Loucy (cell line): ENCODE measurements around the gene PCNP.

Experiments
- H2AFZ ChIP-seq: fragments of 200-600 bp; sonication (generic); 2 replicates; pipeline ENCODE4 v1.6.0; 2016; ENCODE audit warnings: antibody characterized with exemption, mild to moderate bottlenecking, low read length, moderate library complexity
- H3F3A ChIP-seq: fragments of 200-600 bp; 2 replicates; pipeline ENCODE4 v1.6.0; 2016; ENCODE audit warnings: antibody characterized with exemption, low read depth, mild to moderate bottlenecking
- H3K27me3 ChIP-seq: fragments of 200-600 bp; sonication (generic); 2 replicates; pipeline ENCODE4 v1.6.1; 2014; ENCODE audit warnings: low read length, mild to moderate bottlenecking; ENCODE audit not compliant: insufficient read depth, poor library complexity, severe bottlenecking
- H3K36me3 ChIP-seq: fragments of 200-600 bp; sonication (generic); 2 replicates; pipeline ENCODE4 v1.6.1; 2016; ENCODE audit warnings: low read length; ENCODE audit not compliant: insufficient read depth
- H3K4me1 ChIP-seq: fragments of 200-600 bp; sonication (generic); 2 replicates; pipeline ENCODE4 v1.5.1; 2014; ENCODE audit warnings: low read length, mild to moderate bottlenecking; ENCODE audit not compliant: insufficient read depth, poor library complexity, severe bottlenecking
- H3K4me2 ChIP-seq: fragments of 200-600 bp; sonication (generic); 2 replicates; pipeline ENCODE4 v1.6.0; 2014; ENCODE audit warnings: antibody characterized with exemption, low read length, low read depth, mild to moderate bottlenecking; ENCODE audit not compliant: poor library complexity, severe bottlenecking
- H3K4me3 ChIP-seq: fragments of 200-600 bp; sonication (generic); 2 replicates; pipeline ENCODE4 v1.5.1; 2014; ENCODE audit warnings: low read length, mild to moderate bottlenecking, mixed read lengths; ENCODE audit not compliant: poor library complexity, severe bottlenecking
- H3K79me2 ChIP-seq: fragments of 200-600 bp; sonication (generic); 2 replicates; pipeline ENCODE4 v1.6.1; 2014; ENCODE audit warnings: low read length; ENCODE audit not compliant: insufficient read depth
- H3K9ac ChIP-seq: fragments of 200-600 bp; sonication (generic); 2 replicates; pipeline ENCODE4 v1.6.0; 2014; ENCODE audit warnings: mild to moderate bottlenecking, low read depth, low read length, moderate library complexity; ENCODE audit not compliant: poor library complexity, severe bottlenecking
- H3K9me2 ChIP-seq: fragments of 200-600 bp; sonication (generic); replicated peaks from 2 replicates; pipeline ENCODE4 v1.6.1; 2016; ENCODE audit warnings: low read depth, low read length, mixed read lengths
- H3K9me3 ChIP-seq: fragments of 200-600 bp; sonication (generic); 2 replicates; pipeline ENCODE4 v1.6.1; 2014; ENCODE audit warnings: mild to moderate bottlenecking, antibody characterized with exemption, low read length, low read depth; ENCODE audit not compliant: insufficient read depth
- H4K20me1 ChIP-seq: fragments of 200-600 bp; sonication (generic); 2 replicates; pipeline ENCODE4 v1.6.0; 2014; ENCODE audit warnings: antibody characterized with exemption, low read length, mild to moderate bottlenecking; ENCODE audit not compliant: insufficient read depth, poor library complexity, severe bottlenecking
- CTCF ChIP-seq: fragments of 200-600 bp; sonication (generic); conservative IDR thresholded peaks from 2 replicates; pipeline ENCODE4 v1.5.1; 2014; ENCODE audit warnings: mild to moderate bottlenecking, antibody characterized with exemption, low read length
- EZH2phosphoT487 ChIP-seq: fragments of 200-600 bp; IDR thresholded peaks from 2 replicates; pipeline ENCODE4 v1.6.1; 2018; ENCODE audit warnings: antibody characterized with exemption, mild to moderate bottlenecking, moderate library complexity, borderline replicate concordance

The PCNP gene

GRCh38 chr3:101632586-101632985, 58.6 kb downstream of the PCNP start:
- H3K9me2 ChIP-seq: no peaks in the 10 kb centered on the region
- no peaks in the 10 kb centered on the region for H3K9me3 ChIP-seq
- TF ChIP-seq EZH2phosphoT487 (no peak), CTCF (no peak)
- peak overlapping the region; percentile 12; the same call in 1 of the 2 replicates for H2AFZ ChIP-seq
- H3K79me2 ChIP-seq: no peaks in the 10 kb centered on the region
- H3F3A ChIP-seq: no peaks in the 10 kb centered on the region
- no peak overlapping the region for H3K4me2 ChIP-seq
- H3K36me3 ChIP-seq: no peaks in the 10 kb centered on the region
- H4K20me1 ChIP-seq: no peaks in the 10 kb centered on the region
- H3K4me1 ChIP-seq: no peaks in the 10 kb centered on the region
- H3K4me3 ChIP-seq: no peak overlapping the region
- H3K27me3 ChIP-seq: no peaks in the 10 kb centered on the region
- H3K9ac ChIP-seq: no peak overlapping the region

GRCh38 chr3:101633186-101633585, 59.2 kb downstream of the PCNP start:
- Histone ChIP-seq H3F3A (no peaks in the 10 kb centered on the region), H3K4me2 (no peak overlapping the region), H3K4me1 (no peaks in the 10 kb centered on the region), H3K27me3 (no peaks in the 10 kb centered on the region), H4K20me1 (no peaks in the 10 kb centered on the region), H3K9ac (no peak overlapping the region), H2AFZ (0 out of 2 replicates have a peak overlapping the region, but pooled peaks have one; percentile 12), H3K79me2 (no peaks in the 10 kb centered on the region), H3K9me2 (no peaks in the 10 kb centered on the region), H3K36me3 (no peaks in the 10 kb centered on the region), H3K9me3 (no peaks in the 10 kb centered on the region), H3K4me3 (no peak overlapping the region)
- no peak for TF ChIP-seq EZH2phosphoT487
- TF ChIP-seq CTCF: no peak

GRCh38 chr3:101634591-101635196, 60.7 kb downstream of the PCNP start:
- no peak overlapping the region for H3K4me3 ChIP-seq
- no peaks in the 10 kb centered on the region for H3F3A ChIP-seq

More at GRCh38 chr3:101634591-101635196, 60.7 kb downstream of the PCNP start:
- no peaks in the 10 kb centered on the region for H3K9me2 ChIP-seq
- no peaks in the 10 kb centered on the region for H3K79me2 ChIP-seq
- H2AFZ ChIP-seq: no peak overlapping the region
- TF ChIP-seq EZH2phosphoT487: no peak
- no peak for TF ChIP-seq CTCF
- H3K4me2 ChIP-seq: no peak overlapping the region
- H3K9me3 ChIP-seq: no peaks in the 10 kb centered on the region
- no peaks in the 10 kb centered on the region for H3K27me3 ChIP-seq
- H4K20me1 ChIP-seq: no peaks in the 10 kb centered on the region
- no peaks in the 10 kb centered on the region for H3K4me1 ChIP-seq
- no peaks in the 10 kb centered on the region for H3K36me3 ChIP-seq
- H3K9ac ChIP-seq: no peak overlapping the region
